DMS 273 treated with DMSO at 0.1 percent for 48 hours (cell line): Measurements from ENCODE around the gene RBM38.

Experiments
- DNase-seq: peaks from one replicate; lab custom pipeline; 2025; lab: John Stamatoyannopoulos, UW

Gene RBM38

DNA sequence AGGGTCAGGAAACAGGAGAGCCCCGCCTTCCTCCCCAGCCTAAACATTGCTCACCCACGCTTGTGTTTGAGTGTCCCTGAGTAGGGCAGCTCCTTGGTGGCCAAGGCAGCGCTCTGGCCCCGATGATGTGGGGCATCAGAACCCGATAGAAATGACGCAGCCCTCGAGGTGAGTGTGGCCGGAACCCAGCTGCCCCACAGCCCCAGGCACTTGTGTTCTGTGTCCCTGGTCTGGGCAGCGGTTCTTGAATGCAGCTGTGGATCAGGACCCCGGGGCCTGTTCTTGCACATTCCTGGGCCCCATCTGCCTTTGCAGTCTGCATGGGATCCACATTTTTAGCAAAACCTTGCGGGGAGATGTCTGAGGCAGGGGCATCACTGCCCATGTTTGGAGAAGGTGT lies 12.8 kb downstream of the RBM38 start:
- DNase-seq = no peak

DNA sequence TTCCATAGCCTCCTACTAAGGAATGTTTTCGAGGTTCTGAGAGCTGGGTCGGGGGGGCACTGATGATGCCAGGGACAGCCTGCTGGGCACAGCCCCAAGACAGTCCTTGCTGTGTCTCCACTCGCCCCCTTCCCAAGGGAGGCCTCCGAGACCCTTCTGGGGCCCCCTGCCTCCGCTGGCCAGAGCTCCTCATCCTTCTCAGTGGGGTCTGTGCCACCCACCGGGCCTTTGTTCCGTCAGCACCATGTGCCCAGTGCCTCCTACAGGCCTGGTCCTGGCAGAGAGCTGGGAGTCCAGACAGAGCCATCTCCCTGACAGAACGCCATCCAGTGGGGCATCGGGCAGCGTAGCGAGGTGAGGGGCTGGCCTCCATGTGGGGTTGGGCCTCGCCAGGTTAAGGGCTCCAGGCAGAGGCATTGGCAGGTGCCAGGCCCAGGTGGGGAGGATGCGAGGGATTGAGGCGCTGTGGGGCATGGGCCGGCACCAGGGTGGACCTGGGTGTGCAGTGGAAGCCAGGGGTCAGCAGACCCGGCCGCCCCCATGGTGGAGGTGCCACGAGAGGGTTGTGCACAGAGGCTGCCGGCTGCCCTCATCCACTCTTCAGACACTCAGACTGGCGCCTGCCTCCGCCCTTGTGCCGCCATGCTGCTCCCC lies 13.3 kb downstream of the RBM38 start:
- DNase-seq = no peak

GRCh38 chr20:57405236-57406016 lies 14.2 kb downstream of the RBM38 start:
- DNase-seq = no peak

DNA sequence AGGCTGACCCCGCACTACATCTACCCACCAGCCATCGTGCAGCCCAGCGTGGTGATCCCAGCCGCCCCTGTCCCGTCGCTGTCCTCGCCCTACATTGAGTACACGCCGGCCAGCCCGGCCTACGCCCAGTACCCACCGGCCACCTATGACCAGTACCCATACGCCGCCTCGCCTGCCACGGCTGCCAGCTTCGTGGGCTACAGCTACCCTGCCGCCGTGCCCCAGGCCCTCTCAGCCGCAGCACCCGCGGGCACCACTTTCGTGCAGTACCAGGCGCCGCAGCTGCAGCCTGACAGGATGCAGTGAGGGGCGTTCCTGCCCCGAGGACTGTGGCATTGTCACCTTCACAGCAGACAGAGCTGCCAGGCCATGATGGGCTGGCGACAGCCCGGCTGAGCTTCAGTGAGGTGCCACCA lies 16.4 kb downstream of the RBM38 start:
- no peak for DNase-seq

DNA sequence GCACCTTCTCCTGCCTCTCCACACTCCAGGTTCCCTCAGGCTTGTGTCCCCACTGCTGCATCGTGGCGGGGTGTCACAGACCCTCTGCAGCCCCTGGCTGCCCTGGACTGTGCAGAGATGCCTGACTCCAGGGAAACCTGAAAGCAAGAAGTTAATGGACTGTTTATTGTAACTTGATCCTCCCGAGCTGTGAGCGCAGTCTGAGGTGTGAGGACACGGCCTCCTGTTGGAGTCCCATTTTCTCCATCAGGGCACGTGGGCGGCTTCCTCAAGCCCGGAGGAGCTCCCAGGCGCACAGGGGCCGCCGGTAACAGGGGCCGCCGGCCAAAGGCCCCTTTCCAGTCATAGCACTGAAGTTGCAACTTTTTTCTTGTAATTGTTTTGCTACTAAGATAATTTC lies 16.9 kb downstream of the RBM38 start:
- no peak for DNase-seq

- no peak for DNase-seq
Observed at GRCh38 chr20:57408536-57409233, 17.5 kb downstream of the RBM38 start.

DNA sequence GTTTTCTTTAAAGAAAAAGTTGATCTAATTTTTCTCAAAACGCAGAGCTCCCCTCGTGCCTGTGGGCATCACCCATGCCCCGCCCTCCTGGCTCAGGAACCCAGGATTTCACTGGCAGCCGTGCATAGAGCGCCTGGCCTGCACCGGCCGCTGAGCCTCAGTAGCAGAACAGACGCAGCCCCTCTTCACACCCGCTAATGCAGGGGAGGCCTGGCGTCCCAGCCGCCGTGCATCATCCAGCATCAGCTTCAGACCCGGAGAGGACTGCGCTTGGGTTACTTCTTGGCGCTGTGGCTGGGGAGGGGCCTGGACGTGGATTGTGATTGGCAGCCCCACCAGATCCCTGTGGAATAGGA lies 18.1 kb downstream of the RBM38 start:
- DNase-seq = no peak

DNA sequence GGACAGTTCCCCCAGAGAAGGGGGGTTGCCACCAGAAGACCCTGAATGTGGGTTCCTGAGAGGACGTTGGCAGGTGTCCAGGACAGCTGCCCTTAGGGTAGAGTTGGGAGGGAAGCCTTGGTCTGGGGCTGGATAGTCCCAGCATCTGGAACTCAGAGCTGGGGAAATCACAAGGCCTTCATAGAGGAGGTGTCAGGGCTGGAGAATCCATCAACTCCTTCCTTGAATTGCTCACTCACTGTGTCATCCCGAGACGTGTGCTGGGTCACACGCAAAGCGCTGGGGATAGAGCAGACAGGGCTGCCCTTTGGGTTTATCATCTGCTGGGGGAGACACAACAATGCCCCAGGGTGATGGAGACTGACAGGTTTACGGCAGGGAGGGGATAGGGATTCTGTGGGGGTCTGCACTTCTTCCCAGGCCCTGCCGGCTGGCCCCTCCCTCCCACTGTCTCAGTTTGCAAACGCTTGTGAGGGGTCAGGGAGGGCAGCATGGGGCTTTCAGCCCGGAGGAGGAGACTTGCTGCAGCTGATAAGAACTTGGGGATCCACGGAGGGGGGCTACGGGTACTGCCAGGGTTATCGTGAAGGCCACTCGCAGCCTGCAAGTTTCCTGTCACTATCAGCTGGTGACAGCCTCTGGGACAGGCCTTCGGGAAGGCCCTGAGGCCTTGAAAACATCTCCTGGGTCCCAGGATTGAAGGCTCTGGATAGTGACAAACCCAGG lies 18.6 kb downstream of the RBM38 start:
- no peak for DNase-seq

- DNase-seq = no peak
Observed at GRCh38 chr20:57410398-57410920, 19.3 kb downstream of the RBM38 start.

- DNase-seq = no peak
Observed at GRCh38 chr20:57410924-57411323, 19.7 kb downstream of the RBM38 start.

GRCh38 chr20:57411406-57412283 lies 20.4 kb downstream of the RBM38 start:
- no peak for DNase-seq

GRCh38 chr20:57412347-57413029 lies 21.3 kb downstream of the RBM38 start:
- no peak for DNase-seq

DNA sequence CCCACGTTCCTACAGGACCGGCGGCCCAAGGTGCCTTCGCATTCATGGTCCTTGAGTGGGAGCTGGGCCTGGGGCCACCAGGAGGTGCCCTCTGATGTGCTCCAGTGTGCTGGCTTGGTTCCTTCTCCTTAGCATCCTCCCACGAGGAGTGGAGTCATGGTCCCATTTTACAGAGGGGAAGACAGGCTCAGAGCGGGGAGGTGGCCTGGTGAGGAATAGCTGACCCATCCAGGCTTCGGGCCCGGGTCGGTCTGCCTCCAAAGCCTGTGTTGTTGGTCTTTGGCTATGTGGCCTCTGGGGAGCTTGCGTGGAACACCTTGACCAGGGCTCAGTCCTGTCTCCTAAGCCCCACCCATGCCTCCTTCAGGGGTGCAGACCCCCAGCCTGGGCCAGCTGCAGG lies 22.8 kb downstream of the RBM38 start:
- no peak for DNase-seq

DNA sequence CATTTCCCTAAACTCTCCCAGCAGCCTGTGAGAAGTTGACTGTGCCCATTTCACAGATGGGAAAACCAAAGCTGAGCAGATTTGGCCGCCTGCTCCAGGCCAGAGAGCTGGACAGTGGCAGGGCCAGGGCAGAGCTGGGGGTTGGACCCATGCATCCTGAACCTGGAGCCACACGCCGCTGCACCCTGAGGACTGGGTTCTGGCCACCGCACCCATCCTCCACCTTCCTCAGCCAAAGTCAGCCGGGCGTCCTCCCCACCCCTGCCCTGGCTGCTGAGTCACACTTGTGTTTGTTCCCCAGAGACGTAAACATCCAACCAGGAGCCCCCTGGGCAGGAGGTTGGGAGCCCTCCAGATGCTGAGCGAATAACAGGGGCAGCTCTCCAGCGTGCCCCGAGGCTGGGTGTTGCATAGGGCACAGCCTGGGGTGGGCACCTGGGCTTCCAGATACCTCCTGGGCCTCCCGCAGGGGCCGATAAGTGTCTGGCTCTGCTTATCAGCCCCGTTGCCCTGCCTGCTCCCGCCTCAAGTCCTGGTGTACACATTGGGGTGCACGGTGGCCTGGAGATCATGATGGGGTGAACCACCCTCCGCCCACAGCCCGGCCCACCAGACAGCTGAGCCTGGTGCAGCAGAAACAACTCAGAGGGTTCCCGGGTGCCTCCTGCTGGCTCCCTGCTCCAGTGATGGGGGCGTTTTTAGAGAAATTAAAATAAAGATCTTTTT lies 23.8 kb downstream of the RBM38 start:
- no peak for DNase-seq

DNA sequence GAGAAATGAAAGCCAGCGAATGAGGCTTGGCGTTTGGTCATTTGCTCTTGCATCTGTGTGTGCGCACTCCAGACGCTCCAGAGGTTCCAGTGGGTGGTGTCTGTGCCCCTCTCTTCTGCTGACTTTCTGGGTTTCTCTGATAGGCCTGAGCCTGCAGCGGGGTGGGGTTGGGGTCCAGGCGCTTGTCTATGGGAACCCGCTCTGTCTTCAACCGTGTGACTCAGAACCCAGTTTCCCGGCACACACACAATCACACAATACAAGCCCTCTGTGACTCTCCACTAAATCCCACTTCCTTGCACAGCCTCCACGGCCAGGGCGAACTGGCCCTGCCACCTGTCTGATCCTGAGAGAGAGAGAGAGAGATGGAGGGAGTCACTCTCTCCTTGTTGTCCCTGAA lies 24.6 kb downstream of the RBM38 start:
- DNase-seq = no peak

DNA sequence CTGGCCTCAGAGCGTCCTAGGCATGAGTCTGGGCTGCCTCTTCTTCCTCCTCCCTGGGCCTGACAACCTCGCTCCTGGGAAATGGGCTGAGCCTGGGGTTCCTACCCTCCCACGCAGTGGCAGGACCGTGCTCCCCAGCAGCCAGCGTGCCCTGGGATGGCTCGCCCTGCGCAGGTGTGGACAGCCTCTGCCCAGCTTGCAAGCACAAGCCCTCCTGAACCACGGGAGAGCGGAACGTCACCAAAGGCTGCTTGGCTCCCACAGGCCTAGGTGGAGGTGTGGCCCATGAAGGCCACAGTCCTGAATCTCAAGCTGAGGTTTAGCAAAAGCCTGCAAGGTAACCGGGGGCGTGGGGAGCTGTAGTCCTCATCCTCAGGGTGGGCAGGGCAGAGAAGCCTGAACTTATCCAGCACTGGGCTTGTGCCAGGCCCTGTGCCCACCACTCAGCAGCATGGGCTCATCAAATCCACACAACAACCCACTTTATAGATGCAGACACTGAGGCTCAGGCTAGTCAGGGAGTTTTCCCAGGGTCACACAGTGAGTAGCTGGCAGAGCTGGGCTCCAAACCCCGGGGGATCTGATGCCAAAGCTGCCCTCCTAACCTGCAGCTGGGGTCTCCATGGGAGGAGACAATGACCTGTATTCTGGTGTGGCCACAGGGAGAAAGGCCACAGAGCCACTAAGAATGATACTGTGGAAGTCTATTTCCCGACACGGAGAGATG lies 25.3 kb downstream of the RBM38 start:
- no peak for DNase-seq

DNA sequence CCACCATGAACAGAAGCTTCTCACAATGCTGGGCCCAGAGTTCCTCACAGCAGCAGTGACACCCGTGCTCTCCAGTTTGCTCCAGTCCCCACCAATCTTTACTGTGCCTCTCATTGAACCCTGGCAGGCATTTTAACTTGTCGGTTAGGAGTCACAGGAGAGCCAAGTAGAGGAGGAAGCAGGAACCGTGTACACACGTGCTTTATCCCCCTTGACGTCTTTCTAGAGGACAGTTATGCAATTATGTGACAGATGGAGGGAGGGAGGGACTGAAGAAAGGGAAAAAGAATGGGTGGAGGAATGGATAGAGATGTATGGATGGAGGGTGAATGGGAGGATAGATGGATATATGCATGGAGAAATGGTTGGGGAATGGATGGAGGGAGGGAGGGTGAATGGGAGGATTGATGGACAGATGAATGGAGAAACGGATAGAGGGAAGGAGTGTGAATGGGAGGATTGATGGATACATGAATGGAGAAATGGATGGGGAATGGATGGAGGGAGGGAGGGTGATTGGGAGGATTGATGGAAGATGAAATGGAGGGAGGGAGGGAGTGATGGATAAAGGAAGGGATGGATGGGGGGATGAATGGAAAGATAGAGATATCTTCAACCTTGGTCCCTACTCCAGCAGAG lies 26.0 kb downstream of the RBM38 start:
- no peak for DNase-seq

DNA sequence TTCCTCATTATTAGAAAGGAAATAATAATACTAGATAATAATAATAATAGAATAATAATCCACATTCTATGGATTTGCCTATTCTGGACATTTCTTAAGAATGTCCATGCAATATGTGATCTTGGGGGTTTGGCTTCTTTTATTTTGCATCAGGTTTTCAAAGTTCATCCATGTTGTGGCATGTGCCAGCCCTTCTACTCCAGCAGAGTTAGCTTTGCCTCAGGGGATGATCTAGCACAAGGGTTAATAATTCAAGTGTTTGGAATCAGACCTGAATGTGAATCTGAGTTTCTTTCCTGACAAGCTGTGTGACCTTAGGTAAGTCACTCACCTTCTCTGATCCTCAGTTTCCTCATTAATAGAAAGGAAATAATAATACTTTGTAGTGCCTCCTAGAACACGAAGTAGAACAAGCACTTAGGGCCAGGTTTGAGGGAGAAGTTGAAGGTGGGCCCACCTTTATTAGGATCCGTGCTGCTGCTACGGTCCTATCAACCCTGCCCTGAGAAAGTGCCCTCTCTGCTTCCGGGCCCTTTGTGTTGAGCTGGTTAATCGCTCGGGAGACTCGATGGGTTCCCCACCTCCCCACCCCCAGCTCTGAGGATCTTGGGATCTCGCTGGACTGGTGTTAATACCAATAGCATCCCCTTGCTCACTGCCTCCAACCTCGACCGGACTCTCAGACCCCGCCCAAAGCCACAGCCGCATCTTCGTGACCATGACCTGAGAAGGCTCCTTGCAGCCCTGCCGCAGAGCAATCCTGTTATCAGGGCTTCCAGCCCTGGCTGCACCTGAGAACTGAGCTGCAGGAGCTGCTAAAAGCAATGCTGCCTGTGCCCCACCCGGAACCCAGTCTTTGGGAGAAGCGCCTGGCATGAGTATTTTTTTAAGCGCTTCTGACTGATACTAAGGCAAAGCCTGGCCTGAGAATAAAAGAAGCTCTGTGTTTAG lies 26.9 kb downstream of the RBM38 start:
- DNase-seq = no peak
